Inferior parietal cortex (tissue), 1 donor: ENCODE results near the gene OMA1.
A peak's percentile ranks its signal among the peaks of the same experiment; 100 is the strongest.
"Not testable (repeated sequence)": the region's sequence is repeated elsewhere in the genome, so short reads cannot be mapped to it uniquely, and the experiment has no call there.

Source experiments
- DNase-seq: peaks from one replicate; pipeline ENCODE4 v3.0.0-alpha.2; 2016; ENCODE audit errors: extremely low spot score

OMA1 gene

DNA sequence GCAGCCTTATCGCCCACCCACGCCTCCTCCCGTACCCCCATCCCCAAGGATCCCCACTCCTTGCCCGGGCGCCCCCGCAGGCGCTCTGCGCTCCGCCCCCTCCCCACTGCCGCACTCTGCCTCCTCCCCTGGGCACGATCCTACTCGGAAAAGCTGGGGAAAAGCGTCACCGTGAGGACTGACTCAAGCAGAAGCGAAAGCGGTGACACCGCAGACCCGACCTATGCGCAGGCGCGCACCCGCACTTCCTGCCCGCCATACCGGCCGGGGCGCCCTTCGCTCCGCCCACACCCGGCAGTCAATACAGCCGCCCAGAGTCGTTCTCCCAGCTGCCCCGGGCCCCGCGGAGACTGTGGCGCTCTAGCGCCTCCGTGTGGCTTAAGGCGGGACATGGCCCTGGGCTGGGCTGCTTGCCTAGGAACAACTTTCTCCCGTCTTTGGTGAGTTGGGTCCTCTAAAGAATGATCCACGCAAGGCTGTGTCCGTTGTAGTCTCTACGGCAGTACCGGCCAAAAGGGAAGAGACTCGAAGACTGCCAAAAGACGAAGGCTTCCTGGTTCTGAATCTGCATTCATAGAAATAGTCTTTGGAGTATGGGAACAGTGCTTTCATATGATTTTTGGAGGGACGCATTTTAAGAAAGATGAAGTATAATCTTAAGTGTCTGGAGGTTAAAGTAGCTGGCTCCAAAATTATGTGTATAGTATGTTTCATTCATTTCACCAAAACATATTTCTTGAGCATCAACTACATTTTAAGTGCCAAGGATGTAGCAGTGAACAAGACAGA lies at the start of gene OMA1:
TSS of gene OMA1 (minus strand) at position 207 of the 789 bp plus-strand sequence. CDS start 7,432 bp downstream, outside the sequence.
- DNase-seq: peak; percentile 94

- DNase-seq: no peak
These were observed 48.0 kb upstream of the OMA1 start for GRCh38 chr1:58594546-58594945.

GRCh38 chr1:58592522-58593134 lies 46.1 kb upstream of the OMA1 start:
- DNase-seq: no peak

DNA sequence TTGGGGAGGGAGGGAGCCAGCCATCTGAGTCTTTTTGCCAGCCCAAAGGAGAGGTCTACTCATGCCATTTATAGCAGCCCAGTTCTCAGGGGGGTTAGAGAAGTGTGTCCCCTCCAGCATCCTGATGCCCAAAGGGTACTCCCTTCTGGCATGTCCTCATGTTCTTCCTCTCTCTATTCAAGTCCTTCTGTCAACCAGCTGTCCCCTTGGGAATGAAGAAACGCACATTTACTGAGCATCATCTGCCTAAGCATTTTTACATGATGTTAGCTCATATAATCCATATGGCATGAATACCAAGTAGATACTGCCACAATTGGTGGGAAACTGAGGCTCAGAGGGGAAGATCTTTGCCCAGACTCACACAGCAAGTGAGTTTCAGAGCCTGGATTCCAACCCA lies 45.3 kb upstream of the OMA1 start:
- DNase-seq: no peak

- DNase-seq: no peak
These were observed 43.5 kb upstream of the OMA1 start for GRCh38 chr1:58590019-58590418.

- DNase-seq: no peak
These were observed 41.9 kb upstream of the OMA1 start for GRCh38 chr1:58588396-58588795.

GRCh38 chr1:58587667-58588066 lies 41.1 kb upstream of the OMA1 start:
- no peak for DNase-seq

DNA sequence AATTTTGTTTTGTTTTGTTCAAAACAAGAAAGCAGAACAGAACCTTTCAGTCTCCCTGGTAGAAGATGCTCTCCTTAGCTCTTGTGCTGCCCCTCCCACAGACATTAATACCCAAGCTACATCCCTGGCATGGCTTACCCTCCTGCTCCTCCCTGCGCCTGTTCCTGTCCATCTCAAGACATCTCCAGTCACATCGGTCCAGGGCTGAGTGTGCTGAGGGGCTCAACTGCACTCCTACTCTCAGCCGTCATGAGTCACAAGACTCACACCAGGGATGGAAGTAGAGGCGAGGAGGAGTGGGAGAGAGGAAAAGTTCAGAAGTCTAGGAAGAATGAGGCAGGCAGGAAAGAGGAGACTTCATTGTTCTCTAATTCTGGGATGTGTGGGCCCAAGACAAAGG lies 39.7 kb upstream of the OMA1 start:
- DNase-seq: no peak

GRCh38 chr1:58585581-58586151 lies 39.1 kb upstream of the OMA1 start:
- no peak for DNase-seq

- DNase-seq: no peak
These were observed 38.6 kb upstream of the OMA1 start for GRCh38 chr1:58585166-58585565.

GRCh38 chr1:58584082-58584895 lies 37.8 kb upstream of the OMA1 start:
- no peak for DNase-seq

DNA sequence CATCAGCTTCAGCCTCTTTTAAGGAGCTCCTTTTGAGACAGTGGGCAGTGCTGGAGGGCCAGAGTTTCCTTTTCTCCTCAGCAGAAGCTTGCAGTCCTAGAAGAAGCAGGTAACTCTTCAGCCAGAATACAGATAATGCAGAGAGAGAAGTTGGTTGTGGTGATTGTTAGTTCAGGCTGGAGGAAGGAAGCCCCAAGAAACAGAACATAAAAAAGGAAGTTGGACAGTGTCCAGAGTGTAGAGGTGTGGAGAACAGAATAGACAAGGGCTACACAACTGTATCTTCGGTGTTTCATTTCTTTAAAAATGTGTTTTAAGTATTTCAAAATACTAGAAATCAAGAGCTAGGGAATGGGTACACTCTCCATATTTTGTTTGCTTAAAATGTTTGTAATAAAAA lies 37.0 kb upstream of the OMA1 start:
- no peak for DNase-seq

DNA sequence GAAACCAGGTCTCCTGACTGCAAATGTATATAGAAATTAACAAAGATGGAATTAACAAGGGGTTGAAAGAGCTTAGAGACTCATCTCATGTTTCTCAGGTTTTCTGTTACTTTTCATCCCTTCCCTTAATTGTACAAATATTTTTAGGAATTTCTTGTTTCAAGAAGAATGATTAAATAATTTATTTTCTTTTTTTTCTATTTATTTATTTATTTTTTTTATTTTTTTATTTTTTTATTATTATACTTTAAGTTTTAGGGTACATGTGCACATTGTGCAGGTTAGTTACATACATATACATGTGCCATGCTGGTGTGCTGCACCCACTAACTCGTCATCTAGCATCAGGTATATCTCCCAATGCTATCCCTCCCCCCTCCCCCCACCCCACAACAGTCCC lies 35.6 kb upstream of the OMA1 start:
- DNase-seq: not testable (repeated sequence)

GRCh38 chr1:58581641-58582040 lies 35.1 kb upstream of the OMA1 start:
- DNase-seq: no peak

- DNase-seq: peak; percentile 52
These were observed 33.7 kb upstream of the OMA1 start for GRCh38 chr1:58580186-58580585.

DNA sequence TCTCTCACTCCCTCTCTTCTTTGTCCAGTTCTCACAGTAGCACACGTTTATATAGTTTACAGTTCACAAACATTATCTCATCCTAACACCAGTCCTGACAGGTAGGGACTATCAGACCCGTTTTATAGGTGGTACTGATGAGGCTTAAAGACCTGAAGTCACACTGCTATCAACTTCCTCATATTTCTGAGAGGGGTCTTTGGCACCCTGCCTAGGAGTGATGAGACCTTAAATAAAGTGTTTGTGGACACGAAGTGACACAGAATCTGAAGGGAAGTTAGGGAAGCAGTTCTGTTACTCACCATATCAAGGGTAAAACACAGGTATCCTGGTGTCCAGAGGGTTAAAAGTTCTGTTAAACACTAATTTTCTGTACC lies 31.1 kb upstream of the OMA1 start:
- no peak for DNase-seq

GRCh38 chr1:58576727-58577653 lies 30.5 kb upstream of the OMA1 start, which contains the start of gene TACSTD2:
TACSTD2 (minus strand) TSS chr1:58577252; CDS start chr1:58577156, 96 bp downstream.
- DNase-seq: no peak

GRCh38 chr1:58576325-58576726 lies 29.8 kb upstream of the OMA1 start:
- DNase-seq: no peak

DNA sequence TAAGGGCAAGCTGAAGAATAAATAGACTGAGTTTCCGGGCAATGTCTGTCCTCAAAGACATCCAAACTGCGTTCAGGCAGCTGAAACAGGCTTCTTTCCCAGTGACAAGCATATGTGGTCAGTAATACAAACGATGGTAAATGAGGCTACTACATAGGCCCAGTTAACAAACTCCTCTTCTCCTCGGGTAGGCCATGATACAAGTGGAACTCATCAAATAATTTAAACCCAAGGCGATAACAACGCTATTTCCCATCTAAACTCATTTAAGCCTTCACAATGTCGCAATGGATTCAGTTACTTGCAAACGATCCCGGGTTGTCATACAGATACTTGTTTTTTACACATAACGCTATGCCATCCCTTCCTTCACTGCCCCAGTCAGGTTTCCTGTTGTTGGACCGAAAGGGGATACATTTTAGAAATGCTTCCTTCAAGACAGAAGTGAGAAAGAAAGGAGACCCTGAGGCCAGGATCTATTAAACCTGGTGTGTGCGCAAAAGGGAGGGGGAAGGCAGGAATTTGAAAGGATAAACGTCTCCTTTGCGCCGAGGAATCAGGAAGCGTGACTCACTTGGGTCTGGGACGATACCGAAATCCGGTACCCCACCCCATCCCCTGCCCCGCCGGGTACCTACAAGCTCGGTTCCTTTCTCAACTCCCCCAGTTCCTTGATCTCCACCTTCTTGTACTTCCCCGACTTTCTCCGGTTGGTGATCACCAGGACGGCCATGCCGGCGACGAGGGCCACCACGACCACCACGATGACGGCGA lies 29.2 kb upstream of the OMA1 start:
- no peak for DNase-seq

DNA sequence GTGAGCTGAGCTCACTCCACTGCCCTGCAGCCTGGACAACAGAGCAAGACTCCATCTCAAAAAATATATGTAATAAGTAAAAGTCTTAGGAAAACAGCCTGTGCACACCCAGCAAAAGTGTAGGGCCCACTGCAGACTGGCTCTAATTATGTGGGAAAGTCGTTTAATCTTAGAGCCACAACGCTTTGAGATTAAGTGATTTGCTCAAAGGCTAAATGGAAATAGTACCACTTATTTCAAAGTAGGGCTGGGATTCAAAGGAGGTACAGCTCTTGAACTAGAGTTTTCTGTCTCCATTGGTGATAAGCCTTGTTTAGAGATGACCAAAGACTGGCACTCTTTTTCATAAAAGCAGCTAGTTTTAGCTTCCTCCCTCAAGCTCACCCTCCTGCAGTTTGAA lies 28.3 kb upstream of the OMA1 start:
- DNase-seq: no peak
